Calu3 (cell line): ENCODE results near the gene SYT10. TPM values are rescaled to one million over a fixed set of nuclear protein-coding genes. Genes with fewer than 3 reads are reported as not detected.

ENCODE experiments used
- Bru-seq: library from RNA; stranded (reverse); fragments of 400-500 nt; gene quantifications from one replicate; lab custom pipeline; 2021; lab: Mats Ljungman, UMichigan
- BruChase-seq, 2 experiments: library from RNA; stranded (reverse); fragments of 400-500 nt; gene quantifications; one replicate each; lab custom pipeline; 2021; lab: Mats Ljungman, UMichigan
- BruUV-seq: library from RNA; stranded (reverse); fragments of 400-500 nt; replicated peaks from 2 replicates; lab custom pipeline; 2021; lab: Mats Ljungman, UMichigan
- CTCF ChIA-PET: fragments of 300-600 bp; sonication (Branson Sonifier 250); formaldehyde crosslinking; loops from one replicate; lab custom pipeline; 2022; ENCODE audit warnings: antibody characterized with exemption; lab: Charles Lee
- DNase-seq: peaks from one replicate; pipeline ENCODE4 v3.0.0; 2022
- H3K27ac Mint-ChIP-seq: one replicate; pipeline ENCODE4 v1.8.0; 2022; ENCODE audit warnings: mixed read lengths; ENCODE audit not compliant: unreplicated experiment
- H3K27me3 Mint-ChIP-seq: one replicate; pipeline ENCODE4 v1.8.0; 2022; ENCODE audit warnings: mixed read lengths; ENCODE audit not compliant: unreplicated experiment
- H3K36me3 Mint-ChIP-seq: one replicate; pipeline ENCODE4 v1.8.0; 2022; ENCODE audit warnings: mild to moderate bottlenecking, moderate library complexity, mixed read lengths; ENCODE audit not compliant: insufficient read depth, unreplicated experiment
- H3K4me1 Mint-ChIP-seq: one replicate; pipeline ENCODE4 v1.8.0; 2022; ENCODE audit warnings: mild to moderate bottlenecking, low read depth, mixed read lengths; ENCODE audit not compliant: unreplicated experiment
- H3K4me3 Mint-ChIP-seq: one replicate; pipeline ENCODE4 v1.8.0; 2022; ENCODE audit warnings: mild to moderate bottlenecking, low read depth, moderate library complexity, mixed read lengths; ENCODE audit not compliant: unreplicated experiment
- H3K9me3 Mint-ChIP-seq: one replicate; pipeline ENCODE4 v1.8.0; 2022; ENCODE audit warnings: low read depth, mixed read lengths; ENCODE audit not compliant: unreplicated experiment
- CTCF ChIP-seq: fragments of 200-600 bp; IDR thresholded peaks from one replicate; pipeline ENCODE4 v1.8.0; 2022; ENCODE audit warnings: antibody characterized with exemption; ENCODE audit not compliant: unreplicated experiment
- intact Hi-C: fragments of 100-400 bp; cut with micrococcal nuclease; formaldehyde crosslinking; loops from one replicate; pipeline ENCODE4 v1.10.0; 2022; ENCODE audit not compliant: unreplicated experiment
- long read RNA-seq: library from polyadenylated mRNA; stranded (forward); transcript quantifications from one replicate; pipeline ENCODE4 v2.0.0, GENCODE V29; 2022
- total RNA-seq: library from RNA; stranded (reverse); gene quantifications from 2 replicates; pipeline ENCODE4 v1.2.3, GENCODE V29; 2022

Gene SYT10
- total RNA-seq (2.9 and 4.8 TPM in 2 replicates), Bru-seq, nascent RNA (percentile 56 among the genes with signal in this experiment), BruChase-seq, experiment 1, labeled RNA remaining after a 6-hour chase (percentile 49 among the genes with signal in this experiment), BruChase-seq, experiment 2, labeled RNA remaining after a 2-hour chase (percentile 46 among the genes with signal in this experiment)
- long read RNA-seq, full-length matches to known transcripts = 2 of 3 reads
- long read RNA-seq, partial matches to known transcripts = 0 of 3 reads
- long read RNA-seq, other reads (novel, unspliced or antisense) = 1 of 3 reads

- H3K27me3 Mint-ChIP-seq = no peaks in the 10 kb centered on the region
- TF ChIP-seq CTCF = no peak
- intact Hi-C loops = loop anchor here (5.0 kb wide), 2 partner anchors 48 to 153 kb away; no protein-coding TSS in a partner anchor
- H3K9me3 Mint-ChIP-seq = no peaks in the 10 kb centered on the region
- BruUV-seq = no TSS peak
- no peaks in the 10 kb centered on the region for H3K4me1 Mint-ChIP-seq
- CTCF ChIA-PET = no interaction called here
- peak; percentile 30 for DNase-seq
- peak within 1 kb of the TSS; percentile 75 for H3K27ac Mint-ChIP-seq
- H3K36me3 Mint-ChIP-seq = peaks cover 23% of the 10 kb centered on the region
- peak within 1 kb of the TSS; percentile 88 for H3K4me3 Mint-ChIP-seq
Measured at GRCh38 chr12:33439587-33440011, at the start of gene SYT10. Gene SYT10, minus strand, starts transcription at chr12:33439819. Its CDS starts 297 bp downstream, at chr12:33439522.

DNA sequence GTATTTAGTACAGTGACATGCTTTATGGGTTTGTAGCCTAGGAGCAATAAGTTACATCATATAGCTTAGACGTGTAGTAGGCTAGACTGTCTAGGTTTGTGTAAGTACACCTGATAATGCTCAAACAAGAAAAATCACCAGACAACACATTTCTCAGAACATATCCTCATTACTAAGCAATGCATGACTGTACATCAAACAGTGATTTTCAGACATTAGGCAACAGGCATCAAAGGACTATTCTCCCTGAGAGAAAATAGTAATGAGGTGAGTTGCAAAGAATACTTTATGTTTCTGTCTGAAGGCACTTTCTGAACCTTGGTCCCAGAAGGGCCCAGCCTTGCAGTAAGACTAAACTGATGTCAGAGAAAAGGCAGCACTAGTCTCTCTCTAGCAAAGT, 48.4 kb upstream of the SYT10 start:
- no peaks in the 10 kb centered on the region for H3K36me3 Mint-ChIP-seq
- DNase-seq = peak; percentile 26
- no peak overlapping the region for H3K4me3 Mint-ChIP-seq
- peaks cover 3% of the 10 kb centered on the region for H3K9me3 Mint-ChIP-seq
- TF ChIP-seq CTCF = no peak
- no peaks in the 10 kb centered on the region for H3K27me3 Mint-ChIP-seq
- CTCF ChIA-PET = interaction anchor here (0.6 kb wide), 1 partner anchor 250 kb away, joined by 3 read pairs; no protein-coding TSS in a partner anchor
- H3K4me1 Mint-ChIP-seq = peaks cover 31% of the 10 kb centered on the region
- intact Hi-C loops = loop anchor here (5.0 kb wide), 2 partner anchors 51 to 99 kb away; partner anchors contain the start of gene SYT10
- no TSS peak for BruUV-seq
- H3K27ac Mint-ChIP-seq = no peak overlapping the region

GRCh38 chr12:33486058-33486457, 46.4 kb upstream of the SYT10 start:
- Mint-ChIP-seq H3K9me3 (peaks cover 3% of the 10 kb centered on the region), H3K4me3 (no peak overlapping the region), H3K27me3 (no peaks in the 10 kb centered on the region), H3K36me3 (no peaks in the 10 kb centered on the region), H3K4me1 (peaks cover 31% of the 10 kb centered on the region), H3K27ac (peak overlapping the region; percentile 84)
- DNase-seq = peak; percentile 49
- CTCF ChIA-PET = no interaction called here
- TF ChIP-seq CTCF = no peak
- intact Hi-C loops = loop anchor here (5.0 kb wide), 2 partner anchors 49 to 101 kb away; partner anchors contain the start of gene SYT10
- no TSS peak for BruUV-seq

DNA sequence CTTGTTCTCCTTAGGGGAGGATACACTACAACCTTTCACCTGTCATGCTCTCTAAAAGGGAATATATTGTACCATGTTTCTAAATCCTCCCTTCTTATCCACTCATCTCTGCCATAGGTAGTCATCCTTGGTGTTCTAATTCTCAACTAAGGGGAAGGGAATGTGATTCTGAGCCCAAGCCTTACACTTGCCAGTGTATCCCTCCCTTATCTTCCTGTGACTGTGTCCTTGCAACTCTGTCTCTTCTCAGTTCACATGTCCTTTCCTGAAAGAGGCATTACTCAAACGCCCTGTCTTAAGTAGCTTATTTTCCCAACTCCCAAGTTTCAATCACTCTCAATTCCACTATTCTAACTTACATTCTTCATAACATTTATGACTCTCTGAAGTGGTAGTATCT, 44.5 kb upstream of the SYT10 start:
- no peak overlapping the region for H3K27ac Mint-ChIP-seq
- H3K4me1 Mint-ChIP-seq = peaks cover 31% of the 10 kb centered on the region
- CTCF ChIA-PET = no interaction called here
- H3K36me3 Mint-ChIP-seq = no peaks in the 10 kb centered on the region
- BruUV-seq = no TSS peak
- intact Hi-C loops = no loop called here
- no peaks in the 10 kb centered on the region for H3K27me3 Mint-ChIP-seq
- no peak overlapping the region for H3K4me3 Mint-ChIP-seq
- TF ChIP-seq CTCF = no peak
- H3K9me3 Mint-ChIP-seq = no peaks in the 10 kb centered on the region
- no peak for DNase-seq
